H9 (cell line): ENCODE data around the gene IGBP1. TPM values are rescaled to one million over a fixed set of nuclear protein-coding genes. Genes with fewer than 3 reads are reported as not detected.

Experiments used
- DNase-seq: peaks from one replicate; pipeline ENCODE4 v3.0.0-alpha.2; 2017
- H2AFZ ChIP-seq: one replicate; pipeline ENCODE4 v1.6.1; 2013; ENCODE audit warnings: mild to moderate bottlenecking, low read length, control low read depth, moderate library complexity
- H2AK5ac ChIP-seq: 2 replicates; pipeline ENCODE4 v1.6.1; 2013; ENCODE audit warnings: low read length, control low read depth, mixed read lengths; ENCODE audit not compliant: insufficient read length
- H2BK120ac ChIP-seq: one replicate; pipeline ENCODE4 v1.6.1; 2013; ENCODE audit warnings: low read depth, mild to moderate bottlenecking, low read length, control low read depth, inconsistent platforms; ENCODE audit not compliant: poor library complexity, severe bottlenecking
- H2BK12ac ChIP-seq: 2 replicates; pipeline ENCODE4 v1.6.1; 2013; ENCODE audit warnings: low read length, control low read depth, mixed read lengths, low read depth; ENCODE audit not compliant: insufficient read length
- H2BK15ac ChIP-seq: 2 replicates; pipeline ENCODE4 v1.6.1; 2013; ENCODE audit warnings: low read depth, low read length, control low read depth
- H2BK20ac ChIP-seq: one replicate; pipeline ENCODE4 v1.6.1; 2013; ENCODE audit warnings: low read depth, mild to moderate bottlenecking, low read length, control low read depth, inconsistent platforms; ENCODE audit not compliant: poor library complexity, severe bottlenecking
- H2BK5ac ChIP-seq: 2 replicates; pipeline ENCODE4 v1.6.1; 2013; ENCODE audit warnings: low read length, control low read depth, mixed read lengths; ENCODE audit not compliant: insufficient read length
- H3K14ac ChIP-seq: 2 replicates; pipeline ENCODE4 v1.6.1; 2013; ENCODE audit warnings: low read length, control low read depth; ENCODE audit not compliant: insufficient read depth
- H3K18ac ChIP-seq: 2 replicates; pipeline ENCODE4 v1.6.1; 2013; ENCODE audit warnings: low read depth, mild to moderate bottlenecking, mixed read lengths, low read length, control low read depth; ENCODE audit not compliant: insufficient read length
- H3K23ac ChIP-seq: 2 replicates; pipeline ENCODE4 v1.6.1; 2013; ENCODE audit warnings: low read length, control low read depth, mixed read lengths, low read depth; ENCODE audit not compliant: insufficient read length
- H3K23me2 ChIP-seq: 2 replicates; pipeline ENCODE4 v1.6.1; 2013; ENCODE audit warnings: low read depth, mild to moderate bottlenecking, mixed read lengths, low read length, control low read depth; ENCODE audit not compliant: insufficient read length, poor library complexity, severe bottlenecking
- H3K27ac ChIP-seq: 2 replicates; pipeline ENCODE4 v1.5.1; 2013; ENCODE audit warnings: low read length, control low read depth, mixed read lengths, low read depth; ENCODE audit not compliant: insufficient read length
- H3K27me3 ChIP-seq: 2 replicates; pipeline ENCODE4 v1.6.1; 2013; ENCODE audit warnings: low read length, control low read depth, inconsistent platforms; ENCODE audit not compliant: insufficient read depth
- H3K4ac ChIP-seq: 2 replicates; pipeline ENCODE4 v1.6.1; 2013; ENCODE audit warnings: low read depth, mild to moderate bottlenecking, control low read depth, inconsistent platforms, low read length, moderate library complexity
- H3K4me1 ChIP-seq: 2 replicates; pipeline ENCODE4 v1.6.1; 2013; ENCODE audit warnings: low read length, control low read depth, inconsistent platforms; ENCODE audit not compliant: insufficient read depth
- H3K4me2 ChIP-seq: 2 replicates; pipeline ENCODE4 v1.6.1; 2013; ENCODE audit warnings: low read length, control low read depth, mixed read lengths; ENCODE audit not compliant: insufficient read length, insufficient read depth
- H3K56ac ChIP-seq: 2 replicates; pipeline ENCODE4 v1.6.1; 2013; ENCODE audit warnings: low read depth, mild to moderate bottlenecking, mixed read lengths, low read length, control low read depth; ENCODE audit not compliant: insufficient read length
- H3K79me1 ChIP-seq: 2 replicates; pipeline ENCODE4 v1.6.1; 2013; ENCODE audit warnings: low read depth, mild to moderate bottlenecking, moderate library complexity, low read length, control low read depth, inconsistent platforms; ENCODE audit not compliant: insufficient read depth, poor library complexity, severe bottlenecking
- H3K79me2 ChIP-seq: 2 replicates; pipeline ENCODE4 v1.6.1; 2013; ENCODE audit warnings: low read length, control low read depth, inconsistent platforms; ENCODE audit not compliant: insufficient read depth
- H3K9ac ChIP-seq: 2 replicates; pipeline ENCODE4 v1.6.1; 2013; ENCODE audit warnings: low read length, control low read depth, mixed read lengths; ENCODE audit not compliant: insufficient read length; ENCODE audit errors: extremely low read depth
- H3K9me3 ChIP-seq: one replicate; pipeline ENCODE4 v1.6.1; 2013; ENCODE audit warnings: low read depth, low read length, inconsistent platforms; ENCODE audit not compliant: control insufficient read depth
- H3T11ph ChIP-seq: one replicate; pipeline ENCODE4 v1.6.1; 2013; ENCODE audit warnings: mild to moderate bottlenecking, low read length, control low read depth, inconsistent platforms
- H4K20me1 ChIP-seq: one replicate; pipeline ENCODE4 v1.6.1; 2013; ENCODE audit not compliant: control insufficient read depth, insufficient read length, insufficient read depth
- H4K5ac ChIP-seq: 2 replicates; pipeline ENCODE4 v1.6.1; 2013; ENCODE audit warnings: low read depth, mild to moderate bottlenecking, mixed read lengths, low read length, control low read depth; ENCODE audit not compliant: insufficient read length
- H4K8ac ChIP-seq: replicated peaks from 2 replicates; pipeline ENCODE4 v1.6.1; 2013; ENCODE audit warnings: low read length, control low read depth, mixed read lengths, low read depth; ENCODE audit not compliant: insufficient read length
- H4K91ac ChIP-seq: 2 replicates; pipeline ENCODE4 v1.6.1; 2013; ENCODE audit warnings: low read depth, mild to moderate bottlenecking, moderate library complexity, mixed read lengths, low read length, control low read depth; ENCODE audit not compliant: insufficient read length
- H3K27ac Mint-ChIP-seq, 3 experiments: 2 replicates in 2 of 3; 3 replicates in 1 of 3; pipeline ENCODE4 v1.8.0; 2020 to 2021; ENCODE audit warnings: mixed read lengths in 3 of 3, mild to moderate bottlenecking in 1 of 3, moderate library complexity in 1 of 3
- H3K27me3 Mint-ChIP-seq: 2 replicates; pipeline ENCODE4 v1.8.0; 2021; ENCODE audit warnings: low read depth, mild to moderate bottlenecking, moderate library complexity, mixed read lengths
- H3K36me3 Mint-ChIP-seq, 3 experiments: 2 replicates in 2 of 3; 3 replicates in 1 of 3; pipeline ENCODE4 v1.8.0; 2020 to 2021; ENCODE audit warnings: low read depth in 3 of 3, mixed read lengths in 3 of 3; ENCODE audit not compliant: insufficient read depth in 1 of 3
- H3K4me1 Mint-ChIP-seq, 2 experiments: 2 replicates each; pipeline ENCODE4 v1.8.0; 2020; ENCODE audit warnings: mixed read lengths in 2 of 2
- H3K4me3 Mint-ChIP-seq, 2 experiments: 2 replicates in 1 of 2; 3 replicates in 1 of 2; pipeline ENCODE4 v1.8.0; 2020 to 2021; ENCODE audit warnings: mild to moderate bottlenecking in 2 of 2, mixed read lengths in 2 of 2, moderate library complexity in 1 of 2
- H3K9me3 Mint-ChIP-seq, 2 experiments: 2 replicates in 1 of 2; 3 replicates in 1 of 2; pipeline ENCODE4 v1.8.0; 2020; ENCODE audit warnings: mild to moderate bottlenecking in 2 of 2, mixed read lengths in 2 of 2, moderate library complexity in 1 of 2
- total RNA-seq: library from RNA; stranded (reverse); gene quantifications from 2 replicates; pipeline ENCODE4 v1.2.1, GENCODE V29; 2021
- TF ChIP-seq, protein P1 (sequence below): fragments of 200-600 bp; sonication (generic); conservative IDR thresholded peaks from 3 replicates; pipeline ENCODE4 v1.8.0; 2021; ENCODE audit warnings: antibody characterized with exemption, mild to moderate bottlenecking

IGBP1 gene
- total RNA-seq, 1 experiment from 2014 or later: 45.0 TPM

DNA sequence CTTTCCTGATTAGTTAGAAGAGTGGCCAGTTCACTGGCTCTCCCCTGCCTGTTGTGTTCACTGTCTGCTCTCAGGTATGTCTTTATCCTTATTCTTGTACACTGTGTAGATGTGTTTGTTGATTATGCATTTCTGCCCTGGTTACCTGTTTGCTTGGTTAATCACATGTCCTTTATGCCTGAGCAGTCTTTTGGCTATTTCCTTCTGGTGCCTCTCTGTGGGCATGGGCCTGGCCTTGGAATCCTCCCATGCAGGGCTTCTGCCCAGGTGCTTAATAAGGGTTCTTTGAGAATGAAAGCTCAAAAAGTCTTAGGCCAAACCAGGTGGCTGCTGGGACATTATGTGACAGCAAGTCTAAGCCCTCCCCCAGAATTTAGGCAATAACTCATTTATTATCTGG, 44.5 kb upstream of the IGBP1 start:
- no peak overlapping the region for H3K56ac ChIP-seq
- TF ChIP-seq, protein P1, sequence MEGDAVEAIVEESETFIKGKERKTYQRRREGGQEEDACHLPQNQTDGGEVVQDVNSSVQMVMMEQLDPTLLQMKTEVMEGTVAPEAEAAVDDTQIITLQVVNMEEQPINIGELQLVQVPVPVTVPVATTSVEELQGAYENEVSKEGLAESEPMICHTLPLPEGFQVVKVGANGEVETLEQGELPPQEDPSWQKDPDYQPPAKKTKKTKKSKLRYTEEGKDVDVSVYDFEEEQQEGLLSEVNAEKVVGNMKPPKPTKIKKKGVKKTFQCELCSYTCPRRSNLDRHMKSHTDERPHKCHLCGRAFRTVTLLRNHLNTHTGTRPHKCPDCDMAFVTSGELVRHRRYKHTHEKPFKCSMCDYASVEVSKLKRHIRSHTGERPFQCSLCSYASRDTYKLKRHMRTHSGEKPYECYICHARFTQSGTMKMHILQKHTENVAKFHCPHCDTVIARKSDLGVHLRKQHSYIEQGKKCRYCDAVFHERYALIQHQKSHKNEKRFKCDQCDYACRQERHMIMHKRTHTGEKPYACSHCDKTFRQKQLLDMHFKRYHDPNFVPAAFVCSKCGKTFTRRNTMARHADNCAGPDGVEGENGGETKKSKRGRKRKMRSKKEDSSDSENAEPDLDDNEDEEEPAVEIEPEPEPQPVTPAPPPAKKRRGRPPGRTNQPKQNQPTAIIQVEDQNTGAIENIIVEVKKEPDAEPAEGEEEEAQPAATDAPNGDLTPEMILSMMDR: no peak
- H2BK20ac ChIP-seq: no peak overlapping the region
- H3K27ac ChIP-seq: no peak overlapping the region
- Mint-ChIP-seq H3K27me3 (peaks cover 10% of the 10 kb centered on the region), H3K27ac (no peak overlapping the region), H3K9me3 (peaks cover 67 to 76% of the 10 kb centered on the region in 2 experiments), H3K4me1 (peaks cover 7 to 13% of the 10 kb centered on the region in 2 experiments), H3K36me3 (no peaks in the 10 kb centered on the region; a peak in 3 of 7 replicates), H3K4me3 (no peak overlapping the region)
- H3K23ac ChIP-seq: no peak overlapping the region
- no peak for DNase-seq
- no peak overlapping the region for H3T11ph ChIP-seq
- H2BK15ac ChIP-seq: no peak overlapping the region
- H2AK5ac ChIP-seq: no peak overlapping the region
- H4K20me1 ChIP-seq: no peaks in the 10 kb centered on the region
- peaks cover 58% of the 10 kb centered on the region for H3K9me3 ChIP-seq
- H3K23me2 ChIP-seq: no peaks in the 10 kb centered on the region
- no peaks in the 10 kb centered on the region for H3K4me1 ChIP-seq
- H3K4me2 ChIP-seq: no peak overlapping the region
- H2BK12ac ChIP-seq: no peak overlapping the region
- H4K8ac ChIP-seq: no peak overlapping the region
- H3K9ac ChIP-seq: no peak overlapping the region
- H3K18ac ChIP-seq: no peak overlapping the region
- H3K27me3 ChIP-seq: no peaks in the 10 kb centered on the region
- no peak overlapping the region for H3K4ac ChIP-seq
- no peak overlapping the region for H2AFZ ChIP-seq
- H2BK5ac ChIP-seq: no peak overlapping the region
- H3K79me2 ChIP-seq: no peaks in the 10 kb centered on the region
- H4K5ac ChIP-seq: no peak overlapping the region
- no peak overlapping the region for H4K91ac ChIP-seq
- H2BK120ac ChIP-seq: no peak overlapping the region
- H3K14ac ChIP-seq: no peak overlapping the region
- H3K79me1 ChIP-seq: no peaks in the 10 kb centered on the region
